Embryonic facial prominence (tissue), 1 donor: ENCODE data around the gene PEX26.
"Not testable (repeated sequence)": the region's sequence is repeated elsewhere in the genome, so short reads cannot be mapped to it uniquely, and the experiment has no call there.

Experiments used
- DNase-seq: peaks from one replicate; pipeline ENCODE4 v3.0.0-alpha.2; 2016; ENCODE audit errors: extremely low spot score

Gene PEX26

DNA sequence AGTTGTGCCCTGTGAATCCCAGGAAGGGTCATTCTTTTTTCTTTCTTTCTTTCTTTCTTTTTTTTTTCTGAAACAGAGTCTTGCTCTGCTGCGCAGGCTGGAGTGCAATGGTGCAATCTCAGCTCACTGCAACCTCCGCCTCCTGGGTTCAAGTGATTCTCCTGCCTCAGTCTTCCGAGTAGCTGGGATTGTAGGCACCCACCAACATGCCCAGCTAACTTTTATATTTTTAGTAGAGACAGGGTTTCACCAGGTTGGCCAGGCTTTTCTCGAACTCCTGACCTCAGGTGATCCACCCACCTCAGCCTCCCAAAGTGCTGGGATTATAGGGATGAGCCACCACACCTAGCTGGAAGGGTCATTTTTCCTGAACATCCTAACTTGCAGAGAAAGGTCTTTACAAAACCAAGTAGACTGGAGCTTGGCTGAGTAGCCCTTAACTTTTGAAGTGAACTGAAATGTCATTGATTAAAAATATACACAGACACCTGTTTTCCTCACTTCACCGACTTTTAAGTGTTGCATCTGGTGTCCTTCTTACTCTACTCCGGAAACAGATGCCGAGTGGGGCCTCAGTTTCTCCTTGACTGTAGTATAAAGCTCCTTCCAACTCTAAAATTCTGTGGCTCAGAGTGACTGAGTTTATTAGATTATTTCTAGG lies 6.4 kb upstream of the PEX26 start:
- not testable (repeated sequence) for DNase-seq

DNA sequence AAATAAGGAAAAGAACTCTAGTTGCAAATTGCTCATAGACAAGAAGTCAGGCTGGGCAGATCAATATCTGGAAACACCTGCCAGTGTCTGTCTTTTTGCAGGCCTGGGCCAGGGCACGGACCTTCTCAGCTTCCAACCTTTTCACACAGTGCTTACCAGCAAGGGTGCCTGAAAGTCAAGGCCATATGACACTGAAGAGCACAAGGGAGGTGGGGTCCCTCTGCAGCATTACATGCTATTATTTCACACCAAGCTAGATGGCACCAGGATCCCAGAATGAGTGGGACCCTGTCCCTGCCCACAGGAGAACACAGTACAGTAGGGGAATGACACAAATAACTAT lies 5.9 kb upstream of the PEX26 start:
- no peak for DNase-seq

DNA sequence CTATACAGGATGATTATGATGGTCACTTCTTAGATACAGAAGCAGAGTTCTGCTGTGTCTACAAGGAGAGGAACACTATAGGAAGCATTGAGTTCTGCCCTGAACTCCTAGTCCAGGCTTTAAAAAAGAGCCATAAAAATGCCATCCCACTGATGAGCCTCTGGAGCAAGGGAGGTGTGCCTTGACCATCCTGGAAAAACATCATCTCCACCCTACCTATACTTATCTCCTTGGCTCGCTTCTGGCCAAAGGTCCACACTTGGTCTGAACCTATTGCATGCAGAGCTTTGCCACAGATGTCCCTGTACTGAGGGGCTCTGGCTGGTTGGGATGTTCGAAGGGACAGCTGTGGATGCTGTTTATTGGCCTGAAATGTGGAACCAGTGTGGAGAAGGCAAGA lies 4.3 kb upstream of the PEX26 start:
- DNase-seq: no peak

DNA sequence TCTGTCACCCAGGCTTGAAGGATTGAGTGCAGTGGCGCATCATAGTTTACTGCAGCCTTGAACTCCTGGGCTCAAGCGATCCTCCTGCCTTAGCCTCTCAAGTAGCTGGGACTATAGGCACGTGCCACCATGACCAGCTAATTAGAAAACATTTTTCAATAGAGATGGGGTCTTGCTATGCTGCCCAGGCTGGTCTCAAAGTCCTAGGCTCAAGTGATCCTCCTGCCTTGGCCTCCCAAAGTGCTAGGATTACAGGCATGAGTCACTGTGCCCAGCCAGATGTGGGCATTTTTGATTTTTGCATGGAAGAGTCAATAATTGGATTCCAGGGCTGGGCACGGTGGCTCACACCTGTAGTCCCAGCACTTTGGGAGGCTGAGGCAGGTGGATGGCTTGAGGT lies 3.9 kb upstream of the PEX26 start:
- DNase-seq: not testable (repeated sequence)

DNA sequence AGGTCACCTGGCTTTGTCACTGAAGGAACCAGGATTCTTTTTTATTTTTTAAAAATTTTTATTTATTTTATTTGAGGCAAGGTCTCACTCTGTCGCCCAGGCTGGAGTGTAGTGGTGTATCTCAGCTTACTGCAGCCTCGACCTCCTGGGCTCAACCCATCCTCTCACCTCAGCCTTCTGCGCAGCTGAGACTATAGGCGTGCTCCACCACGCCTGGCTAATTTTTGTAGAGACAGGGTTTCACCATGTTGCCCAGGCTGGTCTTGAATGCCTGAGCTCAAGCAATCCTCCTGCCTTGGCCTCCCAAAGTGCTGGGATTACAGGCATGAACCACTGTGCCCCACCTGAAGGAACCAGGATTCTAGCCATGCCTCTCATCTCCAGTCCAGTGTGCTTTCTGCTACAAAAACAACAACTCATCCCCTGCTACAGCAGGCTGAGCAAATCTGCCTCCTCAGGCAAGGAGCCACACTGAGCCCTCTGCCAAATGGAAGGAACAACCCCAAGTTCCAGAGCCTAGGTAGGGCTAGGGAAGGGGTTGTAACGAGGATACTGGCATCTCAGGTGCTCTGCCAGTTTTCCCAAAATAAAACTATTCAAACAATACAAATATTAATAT lies 2.6 kb upstream of the PEX26 start:
- DNase-seq: no peak

DNA sequence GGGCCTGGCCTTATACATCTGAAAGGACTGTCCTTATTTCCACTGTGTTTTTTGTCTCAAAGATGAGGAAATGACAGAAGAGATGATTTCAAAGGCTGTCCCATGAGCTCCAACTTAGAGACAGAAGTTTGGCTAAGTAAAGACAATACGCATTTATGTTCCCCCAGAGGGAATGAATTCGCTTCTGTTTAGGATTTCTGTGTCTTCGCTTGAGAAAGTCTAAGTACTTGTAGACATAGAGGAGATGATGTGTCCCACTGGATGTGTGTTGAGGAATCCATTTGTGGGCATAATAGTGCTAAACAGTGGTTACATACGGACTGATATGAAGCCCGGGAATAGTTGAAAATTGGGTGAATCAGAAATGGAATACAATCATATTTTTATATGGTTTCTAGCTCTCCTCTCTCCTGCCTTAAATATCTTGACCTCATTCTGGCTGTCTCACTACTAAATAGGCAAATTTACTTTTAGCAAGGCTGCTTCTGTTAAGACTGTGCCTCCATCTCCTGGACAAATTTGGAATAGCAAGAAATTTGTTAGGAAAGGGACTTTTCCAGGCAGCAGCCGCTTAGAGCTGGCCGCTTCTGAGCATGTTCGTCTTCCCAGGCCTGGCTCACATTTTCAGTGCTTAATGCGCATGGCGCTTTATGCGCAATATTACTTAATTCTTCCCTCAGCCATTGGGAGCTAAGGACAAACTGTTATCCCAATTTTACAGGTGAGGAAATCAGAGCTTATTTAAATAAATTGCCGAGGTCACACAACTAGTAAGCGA lies 1.9 kb upstream of the PEX26 start:
- DNase-seq: peak; percentile 71

DNA sequence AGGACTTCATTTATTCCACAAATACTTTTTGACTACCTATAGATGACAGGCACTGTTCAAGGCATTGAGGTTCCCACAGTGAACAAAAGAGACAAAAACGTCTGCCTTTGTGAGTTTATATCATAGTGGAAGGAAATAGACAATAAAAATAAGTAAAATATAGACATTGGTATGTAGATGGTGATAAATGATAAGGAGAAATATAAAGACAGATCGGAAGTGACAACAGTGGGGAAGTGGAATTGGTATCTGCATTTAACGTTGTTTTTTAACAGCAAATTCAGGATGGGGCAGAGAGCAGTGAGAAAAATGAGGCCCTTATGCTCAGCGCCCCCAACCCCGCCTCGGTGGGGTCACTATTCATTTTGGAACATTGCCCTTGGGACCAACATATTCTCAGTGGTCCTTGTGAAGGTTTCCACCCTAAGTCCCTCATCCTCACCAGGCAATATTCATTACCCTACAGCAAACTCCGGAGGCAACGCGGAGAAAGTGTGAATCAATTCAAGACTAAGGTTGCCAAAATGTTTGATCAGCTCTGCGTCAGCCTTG lies 627 bp upstream of the PEX26 start:
- no peak for DNase-seq

DNA sequence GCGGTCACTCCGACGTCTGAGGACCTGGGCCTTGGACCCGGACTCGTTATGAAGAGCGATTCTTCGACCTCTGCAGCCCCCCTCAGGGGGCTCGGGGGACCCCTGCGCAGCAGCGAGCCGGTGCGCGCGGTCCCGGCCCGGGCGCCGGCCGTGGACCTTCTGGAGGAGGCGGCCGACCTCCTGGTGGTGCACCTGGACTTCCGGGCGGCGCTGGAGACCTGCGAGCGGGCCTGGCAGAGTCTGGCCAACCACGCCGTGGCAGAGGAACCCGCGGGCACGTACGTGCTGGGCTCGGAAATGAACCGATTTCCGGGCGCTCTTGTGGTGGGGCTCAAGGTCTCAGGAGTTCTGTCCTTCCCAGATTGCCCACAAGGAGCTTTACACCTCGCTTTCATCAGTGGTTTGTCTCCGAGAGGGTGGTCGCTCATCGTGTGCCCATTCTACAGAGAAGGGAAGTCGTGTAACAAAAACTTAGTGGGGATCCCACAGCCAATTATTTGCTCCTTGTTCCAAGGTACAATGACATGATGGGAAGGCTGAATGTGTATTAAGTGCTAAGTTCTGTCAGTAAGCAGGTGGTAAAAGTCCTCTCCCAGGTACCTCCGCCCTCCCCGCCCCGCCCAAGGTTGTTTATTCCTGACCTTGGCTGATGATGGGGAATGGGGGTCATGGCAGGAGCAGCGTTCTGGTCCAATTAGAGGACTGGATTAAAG lies 695 bp downstream of the PEX26 start:
- DNase-seq: no peak

DNA sequence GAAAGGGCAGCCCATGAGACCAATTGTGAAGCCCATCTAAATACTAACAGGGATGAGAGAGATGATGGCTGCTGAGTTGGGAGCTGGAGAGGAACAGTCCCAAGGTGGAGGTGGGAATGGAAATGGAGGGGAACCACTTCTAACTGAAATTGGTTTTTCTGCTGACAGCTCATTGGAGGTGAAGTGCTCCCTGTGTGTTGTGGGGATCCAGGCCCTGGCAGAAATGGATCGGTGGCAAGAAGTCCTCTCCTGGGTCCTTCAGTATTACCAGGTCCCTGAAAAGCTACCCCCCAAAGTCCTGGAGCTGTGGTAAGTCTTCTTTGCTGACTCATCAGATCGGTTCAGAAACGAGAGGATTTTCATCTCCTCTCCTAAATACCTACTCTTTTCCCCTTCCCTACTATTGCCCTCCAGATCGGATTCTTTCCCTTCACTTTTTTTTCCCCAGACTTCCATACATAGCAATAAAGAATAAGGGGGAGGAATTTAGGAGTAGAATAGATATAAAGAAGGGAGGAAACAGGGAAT lies 2.0 kb downstream of the PEX26 start:
- DNase-seq: no peak

DNA sequence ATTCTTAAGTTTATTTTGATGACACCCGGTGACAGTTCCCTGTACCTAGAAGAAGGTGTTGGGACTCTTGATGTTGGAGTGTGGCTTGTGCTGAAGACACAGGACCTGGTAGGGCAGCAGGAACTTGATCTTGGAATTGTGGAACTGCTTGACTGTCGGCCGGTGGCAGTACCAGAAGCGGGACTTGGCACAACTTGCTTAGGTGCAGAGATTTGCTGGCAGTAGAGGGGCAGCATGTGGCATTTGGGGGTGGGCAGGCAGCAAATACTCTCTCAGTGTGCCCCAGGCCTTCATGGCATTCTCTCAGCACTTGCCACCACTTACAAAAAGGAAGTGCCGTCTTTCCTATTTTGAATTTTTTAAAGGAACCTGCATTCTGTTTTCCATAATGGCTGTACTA lies 3.6 kb downstream of the PEX26 start:
- DNase-seq: no peak

DNA sequence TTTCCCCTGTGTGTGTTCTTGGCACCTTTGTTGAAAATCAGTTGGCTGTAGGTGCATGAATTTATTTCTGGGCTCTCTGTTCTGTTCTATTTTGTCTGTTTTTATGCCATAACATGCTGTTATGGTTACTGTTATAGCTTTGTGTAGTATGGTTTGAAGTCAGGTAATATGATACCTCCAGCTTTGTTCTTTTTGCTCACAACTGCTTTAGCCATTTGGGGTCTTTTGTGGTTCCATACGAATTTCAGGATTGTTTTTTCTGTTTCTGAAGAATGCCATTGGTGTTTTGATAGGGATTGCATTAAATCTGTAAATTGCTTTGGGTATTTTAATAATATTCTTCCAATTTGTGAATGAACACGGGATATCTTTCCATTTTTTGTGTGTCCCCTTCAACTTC lies 4.7 kb downstream of the PEX26 start:
- DNase-seq: no peak

DNA sequence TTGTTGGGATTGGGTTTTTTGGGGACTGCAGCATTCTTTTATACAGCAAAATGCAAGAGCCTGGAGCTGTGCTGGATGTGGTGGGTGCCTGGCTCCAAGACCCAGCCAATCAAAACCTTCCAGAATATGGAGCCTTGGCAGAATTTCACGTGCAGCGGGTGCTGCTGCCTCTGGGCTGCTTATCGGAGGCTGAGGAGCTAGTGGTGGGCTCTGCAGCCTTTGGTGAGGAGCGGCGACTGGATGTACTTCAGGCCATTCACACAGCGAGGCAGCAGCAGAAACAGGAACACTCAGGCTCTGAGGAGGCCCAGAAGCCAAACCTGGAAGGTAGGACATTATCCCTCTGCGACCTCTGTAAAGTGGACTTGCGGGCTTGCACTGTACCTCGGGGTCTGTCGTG lies 5.6 kb downstream of the PEX26 start:
- DNase-seq: no peak

DNA sequence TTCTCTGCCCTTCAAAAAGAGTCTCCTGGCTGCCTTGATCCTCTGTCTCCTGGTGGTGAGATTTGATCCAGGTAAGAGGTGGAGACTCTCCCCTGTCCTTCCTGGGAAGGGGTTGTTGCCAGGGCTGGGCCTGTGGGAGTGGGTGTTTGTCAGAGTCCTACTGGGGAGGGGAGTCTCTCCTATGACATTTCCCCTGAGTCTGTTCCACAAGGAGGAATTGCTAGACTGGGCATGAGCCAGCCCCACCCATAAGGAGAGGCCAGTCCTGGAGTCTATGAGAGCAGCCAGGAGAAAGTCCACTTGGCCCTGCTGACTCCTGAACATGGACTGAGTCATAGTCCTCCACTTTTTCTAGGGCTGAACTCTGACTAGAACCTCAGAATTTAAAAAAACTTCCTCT lies 7.4 kb downstream of the PEX26 start:
- no peak for DNase-seq

DNA sequence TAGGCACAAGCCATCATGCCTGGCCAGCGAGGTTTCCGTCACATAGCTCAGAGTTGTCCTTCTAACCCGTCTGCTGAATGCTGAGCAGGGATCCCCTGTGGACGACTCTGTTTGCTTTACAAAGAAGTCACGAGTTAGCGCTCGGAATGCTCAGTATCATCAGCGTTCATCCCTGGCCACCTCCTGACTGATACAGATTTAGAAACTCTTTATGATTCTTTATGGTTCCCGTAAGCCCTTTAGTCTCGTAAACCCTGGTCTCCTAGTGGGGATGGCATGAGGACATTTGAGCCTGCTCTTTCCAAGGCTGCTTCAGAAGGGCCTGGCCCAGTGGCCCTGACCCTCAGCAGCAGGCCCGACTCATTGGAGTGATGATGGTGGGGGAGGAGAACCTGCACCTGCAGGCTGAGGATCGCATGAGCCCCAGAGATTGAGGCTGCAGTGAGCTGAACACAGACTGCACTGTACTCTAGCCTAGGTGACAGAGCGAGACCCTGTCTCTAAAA lies 9.6 kb downstream of the PEX26 start:
- no peak for DNase-seq

DNA sequence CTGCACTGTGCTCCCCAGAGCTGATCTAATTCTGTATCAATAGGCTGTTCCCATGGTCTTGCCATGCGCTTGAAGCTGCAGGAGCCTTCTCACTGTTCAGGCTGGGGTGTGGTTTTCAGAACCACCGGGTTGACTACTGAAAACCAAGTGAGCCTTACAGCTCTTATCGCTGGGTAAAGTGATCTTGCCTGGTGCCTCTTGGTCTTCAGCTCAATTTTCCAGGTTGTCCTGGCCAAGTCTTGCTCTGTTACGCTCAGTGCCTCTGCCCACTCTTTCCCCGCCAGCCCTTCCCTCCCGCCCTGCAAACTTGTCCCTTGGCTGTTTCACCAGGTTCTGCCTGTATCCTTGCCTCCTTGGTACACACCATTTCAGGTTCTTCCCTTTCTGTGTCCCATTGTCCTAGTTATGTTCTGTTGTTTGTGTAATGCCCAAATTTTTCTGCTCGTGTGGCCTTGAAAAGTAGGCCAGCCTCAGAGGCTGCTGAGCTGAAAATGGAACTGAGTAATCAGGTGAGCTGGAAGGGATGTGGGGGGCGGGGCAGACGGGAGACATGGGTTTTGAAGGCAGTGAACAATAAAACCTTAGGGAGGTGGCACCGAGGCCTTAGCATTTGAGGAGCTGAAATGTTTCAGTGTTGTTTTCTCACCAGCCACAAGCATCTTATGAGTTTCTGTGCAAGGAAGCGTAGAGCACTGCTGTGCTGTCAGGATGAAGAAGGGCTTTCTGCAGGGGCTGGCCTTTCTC lies 11.2 kb downstream of the PEX26 start:
- no peak for DNase-seq

DNA sequence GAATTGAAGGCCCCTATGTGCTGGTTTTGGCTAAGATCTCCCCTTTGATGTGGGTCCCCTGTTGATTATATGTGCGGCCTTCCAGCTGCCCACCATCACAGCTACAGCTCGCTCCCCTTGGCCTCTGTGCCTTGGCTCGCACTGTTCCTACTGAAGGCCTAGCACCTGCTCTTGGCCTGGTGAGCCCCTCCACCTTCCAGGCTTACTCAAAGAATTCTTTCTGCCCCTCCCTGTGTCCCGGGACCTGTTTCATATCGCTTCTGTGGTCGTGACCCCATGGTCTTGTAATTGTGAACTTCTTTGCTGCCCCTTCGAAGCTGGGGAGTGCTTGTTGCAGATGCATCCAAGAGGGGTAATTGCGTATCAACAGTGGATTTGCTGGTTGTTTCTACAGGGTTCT lies 12.5 kb downstream of the PEX26 start:
- no peak for DNase-seq

DNA sequence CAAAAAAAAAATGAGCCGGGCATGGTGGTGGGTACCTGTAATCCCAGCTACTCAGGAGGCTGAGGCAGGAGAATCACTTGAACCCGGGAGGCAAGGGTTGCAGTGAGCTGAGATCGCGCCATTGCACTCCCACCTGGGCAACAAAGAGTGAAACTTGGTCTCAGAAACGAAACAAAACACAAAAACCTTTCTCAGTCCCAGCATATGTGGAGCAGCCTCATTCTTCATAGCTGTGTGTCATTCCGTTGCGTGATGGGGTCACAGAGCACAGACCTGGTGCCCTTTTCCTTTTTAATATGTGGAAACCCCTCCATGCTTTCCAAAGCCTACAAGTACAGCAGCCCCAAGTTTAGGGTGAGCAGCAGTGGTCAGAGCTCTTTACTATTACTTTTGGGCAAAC lies 13.7 kb downstream of the PEX26 start:
- no peak for DNase-seq

DNA sequence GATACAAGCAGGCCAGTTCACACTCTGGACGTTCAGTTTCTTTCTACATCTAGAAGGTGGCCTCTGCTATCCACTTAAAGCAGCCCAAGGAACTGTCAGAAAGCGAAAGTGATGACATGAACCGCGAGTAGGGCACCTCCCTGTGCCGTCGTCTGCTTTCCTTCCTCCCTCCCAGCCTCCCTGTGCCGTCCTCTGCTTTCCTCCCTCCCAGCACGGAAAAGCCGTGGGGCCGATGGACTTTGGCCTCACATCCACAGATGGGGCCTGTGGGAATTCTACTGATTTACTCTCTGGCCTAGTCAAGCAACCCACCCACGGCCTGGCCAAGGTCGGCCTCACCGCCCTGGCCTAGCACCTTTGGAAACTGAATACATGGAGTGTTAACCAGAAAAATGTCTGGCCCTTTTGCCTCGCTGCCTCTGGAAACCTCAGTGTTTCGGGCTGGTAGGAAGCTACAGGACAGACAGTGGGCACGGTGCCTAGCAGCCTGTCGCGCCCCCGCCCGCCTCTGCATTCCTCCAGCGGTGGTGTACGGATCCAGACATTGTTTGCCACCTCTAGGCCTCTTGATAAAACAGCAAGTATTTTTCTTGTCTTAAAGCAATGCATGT lies 14.2 kb downstream of the PEX26 start:
- no peak for DNase-seq

DNA sequence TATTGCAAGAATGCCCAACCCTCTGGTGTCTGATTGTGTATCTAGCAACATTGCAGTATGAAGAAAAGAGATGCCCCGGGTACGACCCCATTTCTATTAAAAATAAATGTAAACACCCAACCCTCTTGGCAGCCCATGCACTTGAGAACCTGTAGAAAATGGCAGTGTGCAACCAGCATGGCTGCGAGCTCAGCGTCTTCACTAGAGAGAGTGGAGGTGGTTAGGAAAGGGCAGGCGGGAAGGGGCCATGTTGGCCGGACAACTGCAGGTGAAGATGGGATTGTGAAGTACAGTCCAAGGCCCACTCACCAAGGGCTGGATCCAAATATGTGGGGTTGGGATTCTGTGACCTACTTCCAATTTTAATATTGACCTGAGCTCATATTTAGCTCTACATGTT lies 15.9 kb downstream of the PEX26 start:
- no peak for DNase-seq

DNA sequence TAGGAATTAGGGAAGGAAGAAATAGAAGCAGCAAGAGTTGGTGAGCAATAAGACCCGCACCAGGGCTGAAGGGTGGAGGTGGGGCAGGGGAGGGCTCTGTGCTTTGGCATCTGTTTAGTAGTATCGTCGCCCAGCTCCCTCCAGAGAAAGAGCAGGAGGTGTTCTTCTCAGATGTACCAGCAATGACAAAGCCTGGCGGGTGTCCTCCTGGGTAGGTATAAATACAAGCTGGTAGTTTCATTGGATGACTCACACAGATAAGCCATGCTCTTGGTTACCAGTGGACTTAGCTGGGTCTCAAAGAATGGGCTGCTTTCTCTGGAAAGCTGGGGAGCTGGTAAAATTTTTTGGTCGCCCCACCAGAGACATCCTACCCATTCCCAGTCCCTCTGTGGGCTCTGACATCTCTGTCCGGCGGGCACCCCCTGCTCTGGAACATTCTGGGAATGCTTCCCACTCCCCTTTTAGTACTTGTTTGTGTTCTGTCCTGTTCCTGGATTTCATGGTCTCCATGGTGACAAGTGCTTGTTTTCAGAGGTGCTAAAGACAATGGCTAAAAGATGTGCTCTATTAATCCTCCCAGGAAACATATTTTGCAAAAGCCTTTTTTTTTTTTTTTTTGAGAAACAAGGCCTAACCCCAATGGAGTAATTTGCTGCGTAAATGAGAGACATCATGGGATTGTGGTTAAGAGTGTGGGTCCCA lies 17.5 kb downstream of the PEX26 start:
- no peak for DNase-seq
